K562 (cell line): Measurements from ENCODE around the gene GPR89A. TPM values are rescaled to one million over a fixed set of nuclear protein-coding genes. Genes with fewer than 3 reads are reported as not detected.
"Not testable (repeated sequence)": the region's sequence is repeated elsewhere in the genome, so short reads cannot be mapped to it uniquely, and the experiment has no call there.

ENCODE experiments used
- ATAC-seq: fragments of 200-7000 bp; cut with Tn5 transposase; 3 replicates; pipeline ENCODE4 v1.9.1; 2020; ENCODE audit warnings: moderate library complexity
- BruUV-seq: library from RNA; stranded (reverse); fragments of 400-500 nt; replicated peaks from 2 replicates; lab custom pipeline; 2021; lab: Mats Ljungman, UMichigan
- CTCF ChIA-PET: fragments of 300-600 bp; formaldehyde crosslinking; extraction: SDS; loops from one replicate; lab custom pipeline; 2021; ENCODE audit warnings: low intra/inter-chr PET ratio; lab: Yijun Ruan, JAX
- POLR2A ChIA-PET: fragments of 300-600, 350-650 bp; sonication (Branson Sonifier 250); formaldehyde crosslinking; extraction: SDS; loops from one replicate; lab custom pipeline; 2021; ENCODE audit warnings: antibody characterized with exemption, inconsistent platforms; lab: Yijun Ruan, JAX
- DNase-seq, 4 experiments: peaks; one replicate each; pipeline versions ENCODE4 v3.0.0 to v3.0.0-alpha.2; 2011 to 2018; ENCODE audit warnings: low spot score in 3 of 4, mixed read lengths in 3 of 4; ENCODE audit errors: extremely low read depth in 1 of 4
- FAIRE-seq: peaks from 2 replicates; lab custom pipeline; 2011; peaks lifted over from hg19 to GRCh38; lab: Jason Lieb, UNC
- H2AFZ ChIP-seq: 2 replicates; pipeline ENCODE4 v1.6.0; 2011; ENCODE audit warnings: low read depth, low read length, control low read depth, inconsistent platforms
- H3K27ac ChIP-seq: fragments of 200-600 bp; 3 replicates; pipeline ENCODE4 v1.8.0; 2011; ENCODE audit warnings: low read depth, mild to moderate bottlenecking, control low read depth, inconsistent platforms, low read length, moderate library complexity, mixed read lengths; ENCODE audit errors: extremely low read depth
- H3K27me3 ChIP-seq, 2 experiments: fragments of 300-600 bp in 1 of 2; 2 replicates in 1 of 2; 3 replicates in 1 of 2; pipeline versions ENCODE4 v1.6.0 to v1.8.0; 2011; ENCODE audit warnings: inconsistent platforms in 2 of 2, low read length in 2 of 2, mild to moderate bottlenecking in 1 of 2, mixed read lengths in 1 of 2, moderate library complexity in 1 of 2; ENCODE audit not compliant: control insufficient read depth in 2 of 2, insufficient read depth in 2 of 2
- H3K36me3 ChIP-seq: fragments of 300-600 bp; 3 replicates; pipeline ENCODE4 v1.8.0; 2011; ENCODE audit warnings: mild to moderate bottlenecking, low read length, inconsistent platforms; ENCODE audit not compliant: control insufficient read depth, insufficient read depth
- H3K4me1 ChIP-seq, 2 experiments: fragments of 200-600 bp in 1 of 2; replicated peaks in 1 of 2; 2 replicates in 1 of 2; 3 replicates in 1 of 2; pipeline versions ENCODE4 v1.5.1 to v1.8.0; 2011; ENCODE audit warnings: inconsistent platforms in 2 of 2, low read length in 2 of 2, mild to moderate bottlenecking in 1 of 2, mixed read lengths in 1 of 2, moderate library complexity in 1 of 2; ENCODE audit not compliant: control insufficient read depth in 2 of 2, insufficient read depth in 2 of 2
- H3K4me2 ChIP-seq: 2 replicates; pipeline ENCODE4 v1.6.1; 2011; ENCODE audit warnings: low read length, control low read depth, inconsistent platforms, mixed read lengths; ENCODE audit not compliant: insufficient read depth
- H3K4me3 ChIP-seq: fragments of 200-600 bp; sonication (generic), shearing (Covaris generic); 2 replicates; pipeline ENCODE4 v1.5.1; 2016; ENCODE audit warnings: control low read depth, inconsistent platforms
- H3K79me2 ChIP-seq: fragments of 200-600 bp; 3 replicates; pipeline ENCODE4 v1.8.0; 2011; ENCODE audit warnings: low read length, inconsistent platforms; ENCODE audit not compliant: control insufficient read depth, insufficient read depth
- H3K9ac ChIP-seq, 2 experiments: 2 replicates each; pipeline versions ENCODE4 v1.6.0 to v1.6.1; 2011; ENCODE audit warnings: low read depth in 2 of 2, low read length in 2 of 2, control low read depth in 1 of 2, inconsistent platforms in 1 of 2, mild to moderate bottlenecking in 1 of 2, mixed read lengths in 1 of 2; ENCODE audit not compliant: insufficient read depth in 1 of 2
- H3K9me1 ChIP-seq: one replicate; pipeline ENCODE4 v1.6.0; 2011; ENCODE audit warnings: inconsistent platforms, mild to moderate bottlenecking, low read length, moderate library complexity; ENCODE audit not compliant: control insufficient read depth, insufficient read depth
- H3K9me3 ChIP-seq: replicated peaks from 2 replicates; pipeline ENCODE4 v1.5.1; 2011; ENCODE audit warnings: low read depth, low read length, inconsistent platforms; ENCODE audit not compliant: control insufficient read depth, insufficient read depth
- H4K20me1 ChIP-seq: replicated peaks from 2 replicates; pipeline ENCODE4 v1.6.1; 2011; ENCODE audit warnings: low read length, inconsistent platforms, mixed read lengths; ENCODE audit not compliant: control insufficient read depth, insufficient read depth
- CTBP1 ChIP-seq: fragments of 450-650 bp; IDR thresholded peaks from 2 replicates; pipeline ENCODE4 v1.6.1; 2016; ENCODE audit warnings: borderline replicate concordance
- RAD21 ChIP-seq, 2 experiments: fragments of 250-450 bp in 1 of 2; fragments of 450-650 bp in 1 of 2; sonication (Bioruptor Pico) in 1 of 2; formaldehyde crosslinking in 1 of 2; IDR thresholded peaks in 1 of 2; conservative IDR thresholded peaks in 1 of 2; 2 replicates each; pipeline versions ENCODE4 v1.4.0 to v1.8.0; 2020 to 2022; ENCODE audit warnings: mild to moderate bottlenecking in 2 of 2, moderate library complexity in 1 of 2
- WGBS: fragments of 100-300 bp; shearing (Covaris generic); methylation state at CpG from one replicate; pipeline ENCODE4 v1.1.6; 2016; ENCODE audit warnings: low coverage, mixed read lengths; ENCODE audit not compliant: insufficient coverage; ENCODE audit errors: missing lambda C conversion rate; 5-methylcytosine and 5-hydroxymethylcytosine counted together
- in situ Hi-C: fragments of 300-500 bp; cut with MboI; formaldehyde crosslinking; loops from 4 replicates; pipeline ENCODE4 v1.15.0; 2018; ENCODE audit warnings: inconsistent platforms, mixed read lengths
- intact Hi-C: fragments of 100-400 bp; cut with micrococcal nuclease; formaldehyde crosslinking; loops from 2 replicates; pipeline ENCODE4 v1.14.2; 2022
- polyA plus RNA-seq, 8 experiments: library from polyadenylated mRNA; depleted of rRNA in 4 of 8; stranded (reverse) in 5 of 8; unstranded in 3 of 8; fragments of >200 nt; fragmentation: Nextera tagmentation in 2 of 8; fragmentation: Illumina TruSeq in 1 of 8; extraction: Ambion mirVana in 2 of 8; extraction: Trizol in 1 of 8; gene quantifications; 2 replicates each; pipeline versions ENCODE4 v1.2.1 to v1.2.3, GENCODE V29; 2011 to 2014; ENCODE audit warnings: inconsistent platforms in 1 of 8, missing spikeins in 1 of 8
- total RNA-seq, 7 experiments: library from RNA; depleted of rRNA in 6 of 7; stranded (reverse); fragments of >200 nt in 6 of 7; fragmentation: Illumina TruSeq in 2 of 7; extraction: Trizol in 2 of 7; gene quantifications; 2 replicates each; pipeline versions ENCODE4 v1.2.1 to v1.2.3, GENCODE V29; 2011 to 2021; ENCODE audit warnings: low replicate concordance in 1 of 7
- TF ChIP-seq, protein P1 (sequence below), 2 experiments: fragments of 450-650 bp; formaldehyde crosslinking in 1 of 2; IDR thresholded peaks; 2 replicates each; pipeline versions ENCODE4 v1.4.0 to v1.6.1; 2014 to 2020; ENCODE audit warnings: mild to moderate bottlenecking in 2 of 2, borderline replicate concordance in 1 of 2, low read depth in 1 of 2

The GPR89A gene
- total and polyA plus RNA-seq, 9 of the 15 experiments (the other 6 are each of a cell fraction or from before 2014, with no cell fraction given): 23.0 to 63.4 (median 37.4) TPM

DNA sequence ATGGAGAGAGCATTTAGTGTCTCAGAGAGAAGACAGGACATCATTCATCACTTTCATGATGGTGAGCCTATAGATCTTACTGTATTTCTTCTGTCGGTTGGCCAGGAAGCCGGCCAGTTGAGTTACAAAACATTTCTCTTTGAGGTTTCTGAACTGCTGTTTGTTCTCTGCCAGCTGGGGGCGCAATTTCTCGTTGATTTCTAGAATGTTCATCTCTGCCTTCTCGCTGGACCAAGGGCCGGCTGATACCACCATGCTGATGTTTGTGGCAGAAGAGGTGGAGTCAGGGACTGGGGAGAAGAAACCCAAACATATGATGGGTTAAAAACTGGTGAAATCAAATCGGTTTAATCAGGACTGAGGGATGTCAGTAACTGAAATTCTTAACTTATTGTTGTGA, 17.0 kb upstream of the GPR89A start:
- H3K27ac ChIP-seq, H4K20me1 ChIP-seq, H3K36me3 ChIP-seq, H3K9me3 ChIP-seq, BruUV-seq, ATAC-seq, POLR2A ChIA-PET, H3K4me3 ChIP-seq, FAIRE-seq, H3K27me3 ChIP-seq, H3K9ac ChIP-seq, H3K4me2 ChIP-seq, intact Hi-C loops, H3K4me1 ChIP-seq, CTCF ChIA-PET, in situ Hi-C loops, H3K9me1 ChIP-seq, H3K79me2 ChIP-seq, H2AFZ ChIP-seq, DNase-seq: not testable (repeated sequence)
- WGBS: 0% methylated on average over 5 of the region's 7 CpGs
- TF ChIP-seq, protein P1, sequence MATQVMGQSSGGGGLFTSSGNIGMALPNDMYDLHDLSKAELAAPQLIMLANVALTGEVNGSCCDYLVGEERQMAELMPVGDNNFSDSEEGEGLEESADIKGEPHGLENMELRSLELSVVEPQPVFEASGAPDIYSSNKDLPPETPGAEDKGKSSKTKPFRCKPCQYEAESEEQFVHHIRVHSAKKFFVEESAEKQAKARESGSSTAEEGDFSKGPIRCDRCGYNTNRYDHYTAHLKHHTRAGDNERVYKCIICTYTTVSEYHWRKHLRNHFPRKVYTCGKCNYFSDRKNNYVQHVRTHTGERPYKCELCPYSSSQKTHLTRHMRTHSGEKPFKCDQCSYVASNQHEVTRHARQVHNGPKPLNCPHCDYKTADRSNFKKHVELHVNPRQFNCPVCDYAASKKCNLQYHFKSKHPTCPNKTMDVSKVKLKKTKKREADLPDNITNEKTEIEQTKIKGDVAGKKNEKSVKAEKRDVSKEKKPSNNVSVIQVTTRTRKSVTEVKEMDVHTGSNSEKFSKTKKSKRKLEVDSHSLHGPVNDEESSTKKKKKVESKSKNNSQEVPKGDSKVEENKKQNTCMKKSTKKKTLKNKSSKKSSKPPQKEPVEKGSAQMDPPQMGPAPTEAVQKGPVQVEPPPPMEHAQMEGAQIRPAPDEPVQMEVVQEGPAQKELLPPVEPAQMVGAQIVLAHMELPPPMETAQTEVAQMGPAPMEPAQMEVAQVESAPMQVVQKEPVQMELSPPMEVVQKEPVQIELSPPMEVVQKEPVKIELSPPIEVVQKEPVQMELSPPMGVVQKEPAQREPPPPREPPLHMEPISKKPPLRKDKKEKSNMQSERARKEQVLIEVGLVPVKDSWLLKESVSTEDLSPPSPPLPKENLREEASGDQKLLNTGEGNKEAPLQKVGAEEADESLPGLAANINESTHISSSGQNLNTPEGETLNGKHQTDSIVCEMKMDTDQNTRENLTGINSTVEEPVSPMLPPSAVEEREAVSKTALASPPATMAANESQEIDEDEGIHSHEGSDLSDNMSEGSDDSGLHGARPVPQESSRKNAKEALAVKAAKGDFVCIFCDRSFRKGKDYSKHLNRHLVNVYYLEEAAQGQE (IDR thresholded peaks at IDR 0.05; ENCODE audit: borderline replicate concordance): peak; percentile 32; the same call in 1 of the 2 replicates
- TF ChIP-seq, protein P1 (CRISPR knock-in tag; IDR thresholded peaks at IDR 0.05; ENCODE audit: low read depth): not testable (repeated sequence)
- TF ChIP-seq CTBP1 (peak; percentile 20; the same call in 1 of the 2 replicates), RAD21 (CRISPR knock-in tag; conservative IDR thresholded peaks at IDR 0.05 in 1 of 2, IDR thresholded peaks at IDR 0.05 in 1 of 2) (peak; percentile 40 to 68)

DNA sequence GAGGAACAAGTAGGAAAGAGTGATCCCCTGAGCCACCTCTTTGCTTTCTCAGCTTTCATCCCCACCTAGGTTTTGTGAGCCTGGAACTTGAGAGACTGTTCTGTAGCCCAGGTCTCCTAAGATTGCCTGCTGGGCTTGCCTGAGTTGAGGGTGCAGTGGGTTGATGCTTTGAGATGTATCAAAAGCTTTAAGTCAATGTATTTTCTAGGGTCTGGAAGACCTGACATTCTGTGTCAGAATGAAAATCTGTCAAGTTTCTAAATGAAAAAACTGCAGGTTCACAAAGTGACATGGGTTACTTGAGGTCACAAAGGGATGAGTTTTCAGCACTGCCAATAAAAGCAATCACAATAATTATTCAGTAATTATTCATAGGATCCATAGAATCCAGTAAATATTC, 15.4 kb upstream of the GPR89A start:
- H3K27me3 ChIP-seq, in situ Hi-C loops, H3K4me3 ChIP-seq, FAIRE-seq, DNase-seq, H3K4me1 ChIP-seq, H3K27ac ChIP-seq, H3K4me2 ChIP-seq, H4K20me1 ChIP-seq, H3K9me1 ChIP-seq, ATAC-seq, H3K9me3 ChIP-seq, POLR2A ChIA-PET, H3K9ac ChIP-seq, BruUV-seq, intact Hi-C loops, H3K79me2 ChIP-seq, H2AFZ ChIP-seq, H3K36me3 ChIP-seq, CTCF ChIA-PET: not testable (repeated sequence)
